Measurements from ENCODE around the gene FERMT3.

DNA sequence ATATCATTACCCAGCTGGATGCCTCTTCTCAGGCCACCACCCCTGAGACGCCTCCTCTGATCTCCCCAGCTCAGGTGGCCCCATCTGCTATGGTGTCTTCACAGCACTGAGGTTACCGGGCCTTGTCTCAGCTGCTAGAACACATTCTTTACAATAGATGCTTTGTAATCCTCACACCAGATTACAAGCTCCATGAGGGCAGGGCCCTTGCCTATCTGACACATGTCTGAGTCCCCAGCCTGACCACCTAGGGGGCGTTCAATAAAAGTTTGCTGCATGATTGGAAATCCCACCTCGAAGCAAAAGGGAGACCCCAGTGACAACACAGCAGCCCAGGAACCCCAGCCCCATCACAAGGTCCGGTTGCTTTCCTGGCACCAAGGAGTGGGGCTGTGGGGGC, 42.6 kb upstream of the FERMT3 start:
- TF ChIP-seq, protein P1, sequence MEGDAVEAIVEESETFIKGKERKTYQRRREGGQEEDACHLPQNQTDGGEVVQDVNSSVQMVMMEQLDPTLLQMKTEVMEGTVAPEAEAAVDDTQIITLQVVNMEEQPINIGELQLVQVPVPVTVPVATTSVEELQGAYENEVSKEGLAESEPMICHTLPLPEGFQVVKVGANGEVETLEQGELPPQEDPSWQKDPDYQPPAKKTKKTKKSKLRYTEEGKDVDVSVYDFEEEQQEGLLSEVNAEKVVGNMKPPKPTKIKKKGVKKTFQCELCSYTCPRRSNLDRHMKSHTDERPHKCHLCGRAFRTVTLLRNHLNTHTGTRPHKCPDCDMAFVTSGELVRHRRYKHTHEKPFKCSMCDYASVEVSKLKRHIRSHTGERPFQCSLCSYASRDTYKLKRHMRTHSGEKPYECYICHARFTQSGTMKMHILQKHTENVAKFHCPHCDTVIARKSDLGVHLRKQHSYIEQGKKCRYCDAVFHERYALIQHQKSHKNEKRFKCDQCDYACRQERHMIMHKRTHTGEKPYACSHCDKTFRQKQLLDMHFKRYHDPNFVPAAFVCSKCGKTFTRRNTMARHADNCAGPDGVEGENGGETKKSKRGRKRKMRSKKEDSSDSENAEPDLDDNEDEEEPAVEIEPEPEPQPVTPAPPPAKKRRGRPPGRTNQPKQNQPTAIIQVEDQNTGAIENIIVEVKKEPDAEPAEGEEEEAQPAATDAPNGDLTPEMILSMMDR (IDR thresholded peaks at IDR 0.05; ENCODE audit: low read depth, low read length, poor library complexity, severe bottlenecking): no peak
- TF ChIP-seq EZH2phosphoT487 (IDR thresholded peaks at IDR 0.05; ENCODE audit: borderline replicate concordance, low read length): no peak
